H9 (cell line): ENCODE measurements around the gene RPS15A. TPM values are rescaled to one million over a fixed set of nuclear protein-coding genes. Genes with fewer than 3 reads are reported as not detected.

Experiments used
- DNase-seq: peaks from one replicate; pipeline ENCODE4 v3.0.0-alpha.2; 2017
- H2AFZ ChIP-seq: one replicate; pipeline ENCODE4 v1.6.1; 2013; ENCODE audit warnings: mild to moderate bottlenecking, low read length, control low read depth, moderate library complexity
- H2AK5ac ChIP-seq: 2 replicates; pipeline ENCODE4 v1.6.1; 2013; ENCODE audit warnings: low read length, control low read depth, mixed read lengths; ENCODE audit not compliant: insufficient read length
- H2BK120ac ChIP-seq: one replicate; pipeline ENCODE4 v1.6.1; 2013; ENCODE audit warnings: low read depth, mild to moderate bottlenecking, low read length, control low read depth, inconsistent platforms; ENCODE audit not compliant: poor library complexity, severe bottlenecking
- H2BK12ac ChIP-seq: 2 replicates; pipeline ENCODE4 v1.6.1; 2013; ENCODE audit warnings: low read length, control low read depth, mixed read lengths, low read depth; ENCODE audit not compliant: insufficient read length
- H2BK15ac ChIP-seq: 2 replicates; pipeline ENCODE4 v1.6.1; 2013; ENCODE audit warnings: low read depth, low read length, control low read depth
- H2BK20ac ChIP-seq: one replicate; pipeline ENCODE4 v1.6.1; 2013; ENCODE audit warnings: low read depth, mild to moderate bottlenecking, low read length, control low read depth, inconsistent platforms; ENCODE audit not compliant: poor library complexity, severe bottlenecking
- H2BK5ac ChIP-seq: 2 replicates; pipeline ENCODE4 v1.6.1; 2013; ENCODE audit warnings: low read length, control low read depth, mixed read lengths; ENCODE audit not compliant: insufficient read length
- H3K14ac ChIP-seq: 2 replicates; pipeline ENCODE4 v1.6.1; 2013; ENCODE audit warnings: low read length, control low read depth; ENCODE audit not compliant: insufficient read depth
- H3K18ac ChIP-seq: 2 replicates; pipeline ENCODE4 v1.6.1; 2013; ENCODE audit warnings: low read depth, mild to moderate bottlenecking, mixed read lengths, low read length, control low read depth; ENCODE audit not compliant: insufficient read length
- H3K23ac ChIP-seq: 2 replicates; pipeline ENCODE4 v1.6.1; 2013; ENCODE audit warnings: low read length, control low read depth, mixed read lengths, low read depth; ENCODE audit not compliant: insufficient read length
- H3K23me2 ChIP-seq: 2 replicates; pipeline ENCODE4 v1.6.1; 2013; ENCODE audit warnings: low read depth, mild to moderate bottlenecking, mixed read lengths, low read length, control low read depth; ENCODE audit not compliant: insufficient read length, poor library complexity, severe bottlenecking
- H3K27ac ChIP-seq: 2 replicates; pipeline ENCODE4 v1.5.1; 2013; ENCODE audit warnings: low read length, control low read depth, mixed read lengths, low read depth; ENCODE audit not compliant: insufficient read length
- H3K27me3 ChIP-seq: 2 replicates; pipeline ENCODE4 v1.6.1; 2013; ENCODE audit warnings: low read length, control low read depth, inconsistent platforms; ENCODE audit not compliant: insufficient read depth
- H3K4ac ChIP-seq: 2 replicates; pipeline ENCODE4 v1.6.1; 2013; ENCODE audit warnings: low read depth, mild to moderate bottlenecking, control low read depth, inconsistent platforms, low read length, moderate library complexity
- H3K4me1 ChIP-seq: 2 replicates; pipeline ENCODE4 v1.6.1; 2013; ENCODE audit warnings: low read length, control low read depth, inconsistent platforms; ENCODE audit not compliant: insufficient read depth
- H3K4me2 ChIP-seq: 2 replicates; pipeline ENCODE4 v1.6.1; 2013; ENCODE audit warnings: low read length, control low read depth, mixed read lengths; ENCODE audit not compliant: insufficient read length, insufficient read depth
- H3K56ac ChIP-seq: 2 replicates; pipeline ENCODE4 v1.6.1; 2013; ENCODE audit warnings: low read depth, mild to moderate bottlenecking, mixed read lengths, low read length, control low read depth; ENCODE audit not compliant: insufficient read length
- H3K79me1 ChIP-seq: 2 replicates; pipeline ENCODE4 v1.6.1; 2013; ENCODE audit warnings: low read depth, mild to moderate bottlenecking, moderate library complexity, low read length, control low read depth, inconsistent platforms; ENCODE audit not compliant: insufficient read depth, poor library complexity, severe bottlenecking
- H3K79me2 ChIP-seq: 2 replicates; pipeline ENCODE4 v1.6.1; 2013; ENCODE audit warnings: low read length, control low read depth, inconsistent platforms; ENCODE audit not compliant: insufficient read depth
- H3K9ac ChIP-seq: 2 replicates; pipeline ENCODE4 v1.6.1; 2013; ENCODE audit warnings: low read length, control low read depth, mixed read lengths; ENCODE audit not compliant: insufficient read length; ENCODE audit errors: extremely low read depth
- H3K9me3 ChIP-seq: one replicate; pipeline ENCODE4 v1.6.1; 2013; ENCODE audit warnings: low read depth, low read length, inconsistent platforms; ENCODE audit not compliant: control insufficient read depth
- H3T11ph ChIP-seq: one replicate; pipeline ENCODE4 v1.6.1; 2013; ENCODE audit warnings: mild to moderate bottlenecking, low read length, control low read depth, inconsistent platforms
- H4K20me1 ChIP-seq: one replicate; pipeline ENCODE4 v1.6.1; 2013; ENCODE audit not compliant: control insufficient read depth, insufficient read length, insufficient read depth
- H4K5ac ChIP-seq: 2 replicates; pipeline ENCODE4 v1.6.1; 2013; ENCODE audit warnings: low read depth, mild to moderate bottlenecking, mixed read lengths, low read length, control low read depth; ENCODE audit not compliant: insufficient read length
- H4K8ac ChIP-seq: replicated peaks from 2 replicates; pipeline ENCODE4 v1.6.1; 2013; ENCODE audit warnings: low read length, control low read depth, mixed read lengths, low read depth; ENCODE audit not compliant: insufficient read length
- H4K91ac ChIP-seq: 2 replicates; pipeline ENCODE4 v1.6.1; 2013; ENCODE audit warnings: low read depth, mild to moderate bottlenecking, moderate library complexity, mixed read lengths, low read length, control low read depth; ENCODE audit not compliant: insufficient read length
- H3K27ac Mint-ChIP-seq, 3 experiments: 2 replicates in 2 of 3; 3 replicates in 1 of 3; pipeline ENCODE4 v1.8.0; 2020 to 2021; ENCODE audit warnings: mixed read lengths in 3 of 3, mild to moderate bottlenecking in 1 of 3, moderate library complexity in 1 of 3
- H3K27me3 Mint-ChIP-seq: 2 replicates; pipeline ENCODE4 v1.8.0; 2021; ENCODE audit warnings: low read depth, mild to moderate bottlenecking, moderate library complexity, mixed read lengths
- H3K36me3 Mint-ChIP-seq, 3 experiments: 2 replicates in 2 of 3; 3 replicates in 1 of 3; pipeline ENCODE4 v1.8.0; 2020 to 2021; ENCODE audit warnings: low read depth in 3 of 3, mixed read lengths in 3 of 3; ENCODE audit not compliant: insufficient read depth in 1 of 3
- H3K4me1 Mint-ChIP-seq, 2 experiments: 2 replicates each; pipeline ENCODE4 v1.8.0; 2020; ENCODE audit warnings: mixed read lengths in 2 of 2
- H3K4me3 Mint-ChIP-seq, 2 experiments: 2 replicates in 1 of 2; 3 replicates in 1 of 2; pipeline ENCODE4 v1.8.0; 2020 to 2021; ENCODE audit warnings: mild to moderate bottlenecking in 2 of 2, mixed read lengths in 2 of 2, moderate library complexity in 1 of 2
- H3K9me3 Mint-ChIP-seq, 2 experiments: 2 replicates in 1 of 2; 3 replicates in 1 of 2; pipeline ENCODE4 v1.8.0; 2020; ENCODE audit warnings: mild to moderate bottlenecking in 2 of 2, mixed read lengths in 2 of 2, moderate library complexity in 1 of 2
- WGBS: extraction: QIAGEN DNeasy Blood & Tissue Kit; methylation state at CpG from one replicate; pipeline ENCODE4 v1.1.7; 2013; ENCODE audit warnings: missing lambda C conversion rate, low lambda C conversion rate, mixed read lengths; ENCODE audit not compliant: insufficient read length; ENCODE audit errors: extremely low coverage; 5-methylcytosine and 5-hydroxymethylcytosine counted together
- total RNA-seq: library from RNA; stranded (reverse); gene quantifications from 2 replicates; pipeline ENCODE4 v1.2.1, GENCODE V29; 2021
- TF ChIP-seq, protein P1 (sequence below): fragments of 200-600 bp; sonication (generic); conservative IDR thresholded peaks from 3 replicates; pipeline ENCODE4 v1.8.0; 2021; ENCODE audit warnings: antibody characterized with exemption, mild to moderate bottlenecking

Gene RPS15A
- total RNA-seq, 1 experiment from 2014 or later: 1,990 TPM

DNA sequence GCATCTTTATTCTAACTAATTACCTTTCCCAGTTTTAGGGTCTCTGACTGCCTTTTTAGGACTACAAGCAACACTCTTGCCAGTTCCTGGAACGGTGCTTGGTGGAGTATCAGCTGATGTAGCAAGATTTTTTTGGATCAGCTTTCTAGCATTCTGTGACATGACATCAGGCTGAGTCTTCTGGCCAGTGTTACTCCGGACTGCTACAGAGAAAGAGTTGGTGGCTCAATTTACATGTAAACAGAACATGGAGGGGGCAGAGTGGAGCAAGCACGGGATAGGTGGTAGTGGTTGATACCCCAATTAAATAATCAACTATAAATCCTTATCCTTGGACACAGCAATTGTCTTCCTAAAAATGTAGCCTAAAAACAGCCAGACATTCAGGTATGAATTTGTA lies 21.8 kb upstream of the RPS15A start:
- no peak overlapping the region for H3K4me2 ChIP-seq
- Mint-ChIP-seq H3K27me3 (no peaks in the 10 kb centered on the region), H3K4me1 (peaks cover 0 to under 1% of the 10 kb centered on the region in 2 experiments; a peak in 2 of 4 replicates), H3K36me3 (peaks cover 59 to 82% (median 74%) of the 10 kb centered on the region in 3 experiments), H3K9me3 (no peaks in the 10 kb centered on the region), H3K4me3 (no peak overlapping the region), H3K27ac (no peak overlapping the region)
- H2BK15ac ChIP-seq: no peak overlapping the region
- no peak overlapping the region for H3K27ac ChIP-seq
- no peak overlapping the region for H2AFZ ChIP-seq
- no peak overlapping the region for H4K8ac ChIP-seq
- H3K56ac ChIP-seq: no peak overlapping the region
- DNase-seq: no peak
- no peak overlapping the region for H2BK5ac ChIP-seq
- H3K18ac ChIP-seq: no peak overlapping the region
- no peaks in the 10 kb centered on the region for H3K79me1 ChIP-seq
- H3K4ac ChIP-seq: no peak overlapping the region
- H4K20me1 ChIP-seq: no peaks in the 10 kb centered on the region
- H4K5ac ChIP-seq: no peak overlapping the region
- no peak overlapping the region for H4K91ac ChIP-seq
- no peaks in the 10 kb centered on the region for H3K23me2 ChIP-seq
- H2BK120ac ChIP-seq: no peak overlapping the region
- no CpG with 5 or more reads among the region's 3 CpGs for WGBS
- no peak overlapping the region for H3T11ph ChIP-seq
- H3K14ac ChIP-seq: no peak overlapping the region
- H3K23ac ChIP-seq: no peak overlapping the region
- no peak overlapping the region for H3K9ac ChIP-seq
- H3K4me1 ChIP-seq: no peaks in the 10 kb centered on the region
- no peak overlapping the region for H2AK5ac ChIP-seq
- no peaks in the 10 kb centered on the region for H3K27me3 ChIP-seq
- H2BK20ac ChIP-seq: no peak overlapping the region
- H3K9me3 ChIP-seq: no peaks in the 10 kb centered on the region
- no peak overlapping the region for H2BK12ac ChIP-seq
- TF ChIP-seq, protein P1, sequence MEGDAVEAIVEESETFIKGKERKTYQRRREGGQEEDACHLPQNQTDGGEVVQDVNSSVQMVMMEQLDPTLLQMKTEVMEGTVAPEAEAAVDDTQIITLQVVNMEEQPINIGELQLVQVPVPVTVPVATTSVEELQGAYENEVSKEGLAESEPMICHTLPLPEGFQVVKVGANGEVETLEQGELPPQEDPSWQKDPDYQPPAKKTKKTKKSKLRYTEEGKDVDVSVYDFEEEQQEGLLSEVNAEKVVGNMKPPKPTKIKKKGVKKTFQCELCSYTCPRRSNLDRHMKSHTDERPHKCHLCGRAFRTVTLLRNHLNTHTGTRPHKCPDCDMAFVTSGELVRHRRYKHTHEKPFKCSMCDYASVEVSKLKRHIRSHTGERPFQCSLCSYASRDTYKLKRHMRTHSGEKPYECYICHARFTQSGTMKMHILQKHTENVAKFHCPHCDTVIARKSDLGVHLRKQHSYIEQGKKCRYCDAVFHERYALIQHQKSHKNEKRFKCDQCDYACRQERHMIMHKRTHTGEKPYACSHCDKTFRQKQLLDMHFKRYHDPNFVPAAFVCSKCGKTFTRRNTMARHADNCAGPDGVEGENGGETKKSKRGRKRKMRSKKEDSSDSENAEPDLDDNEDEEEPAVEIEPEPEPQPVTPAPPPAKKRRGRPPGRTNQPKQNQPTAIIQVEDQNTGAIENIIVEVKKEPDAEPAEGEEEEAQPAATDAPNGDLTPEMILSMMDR: no peak
- H3K79me2 ChIP-seq: no peaks in the 10 kb centered on the region
